ENCODE results near the gene HSPB1.

Gene HSPB1

GRCh38 chr7:76342222-76342621 is 39.7 kb downstream of the HSPB1 start:
- no peaks in the 10 kb centered on the region for H3K4me1 ChIP-seq (ENCODE audit: insufficient read depth, low read length, severe bottlenecking)
- no peak for TF ChIP-seq EZH2 (IDR thresholded peaks at IDR 0.05; ENCODE audit: borderline replicate concordance, low read length)
- TF ChIP-seq, protein P1, sequence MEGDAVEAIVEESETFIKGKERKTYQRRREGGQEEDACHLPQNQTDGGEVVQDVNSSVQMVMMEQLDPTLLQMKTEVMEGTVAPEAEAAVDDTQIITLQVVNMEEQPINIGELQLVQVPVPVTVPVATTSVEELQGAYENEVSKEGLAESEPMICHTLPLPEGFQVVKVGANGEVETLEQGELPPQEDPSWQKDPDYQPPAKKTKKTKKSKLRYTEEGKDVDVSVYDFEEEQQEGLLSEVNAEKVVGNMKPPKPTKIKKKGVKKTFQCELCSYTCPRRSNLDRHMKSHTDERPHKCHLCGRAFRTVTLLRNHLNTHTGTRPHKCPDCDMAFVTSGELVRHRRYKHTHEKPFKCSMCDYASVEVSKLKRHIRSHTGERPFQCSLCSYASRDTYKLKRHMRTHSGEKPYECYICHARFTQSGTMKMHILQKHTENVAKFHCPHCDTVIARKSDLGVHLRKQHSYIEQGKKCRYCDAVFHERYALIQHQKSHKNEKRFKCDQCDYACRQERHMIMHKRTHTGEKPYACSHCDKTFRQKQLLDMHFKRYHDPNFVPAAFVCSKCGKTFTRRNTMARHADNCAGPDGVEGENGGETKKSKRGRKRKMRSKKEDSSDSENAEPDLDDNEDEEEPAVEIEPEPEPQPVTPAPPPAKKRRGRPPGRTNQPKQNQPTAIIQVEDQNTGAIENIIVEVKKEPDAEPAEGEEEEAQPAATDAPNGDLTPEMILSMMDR (IDR thresholded peaks at IDR 0.05; ENCODE audit: low read length): no peak
- peaks cover 97% of the 10 kb centered on the region for H3K36me3 ChIP-seq (ENCODE audit: insufficient read depth, low read length)
- no peak overlapping the region for H3K27ac ChIP-seq (ENCODE audit: low read depth, low read length, poor library complexity, severe bottlenecking)
- H3K27me3 ChIP-seq (ENCODE audit: insufficient read depth, low read length): no peaks in the 10 kb centered on the region
- H2AFZ ChIP-seq (ENCODE audit: low read length): no peak overlapping the region
- no peaks in the 10 kb centered on the region for H3K9me2 ChIP-seq (ENCODE audit: low read depth, low read length)
- H3K9ac ChIP-seq (ENCODE audit: low read length): no peak overlapping the region
- H3K9me3 ChIP-seq (ENCODE audit: low read length): no peaks in the 10 kb centered on the region
- H3K79me2 ChIP-seq (ENCODE audit: insufficient read depth, low read length): peaks cover 95% of the 10 kb centered on the region
- peaks cover 10% of the 10 kb centered on the region for H4K20me1 ChIP-seq (ENCODE audit: insufficient read depth, low read length)
- H3F3A ChIP-seq (ENCODE audit: insufficient read depth, low read length): no peaks in the 10 kb centered on the region
- H3K4me3 ChIP-seq (ENCODE audit: low read depth, low read length, poor library complexity, severe bottlenecking): no peak overlapping the region
- H3K4me2 ChIP-seq (ENCODE audit: low read length): no peak overlapping the region

- no peaks in the 10 kb centered on the region for H3F3A ChIP-seq (ENCODE audit: insufficient read depth, low read length)
- peaks cover 94% of the 10 kb centered on the region for H3K79me2 ChIP-seq (ENCODE audit: insufficient read depth, low read length)
- no peaks in the 10 kb centered on the region for H3K9me3 ChIP-seq (ENCODE audit: low read length)
- H3K9me2 ChIP-seq (ENCODE audit: low read depth, low read length): no peaks in the 10 kb centered on the region
- H3K27ac ChIP-seq (ENCODE audit: low read depth, low read length, poor library complexity, severe bottlenecking): no peak overlapping the region
- peaks cover 6% of the 10 kb centered on the region for H4K20me1 ChIP-seq (ENCODE audit: insufficient read depth, low read length)
- H3K4me3 ChIP-seq (ENCODE audit: low read depth, low read length, poor library complexity, severe bottlenecking): no peak overlapping the region
- H3K36me3 ChIP-seq (ENCODE audit: insufficient read depth, low read length): peaks cover 97% of the 10 kb centered on the region
- H3K9ac ChIP-seq (ENCODE audit: low read length): no peak overlapping the region
- TF ChIP-seq EZH2 (IDR thresholded peaks at IDR 0.05; ENCODE audit: borderline replicate concordance, low read length): no peak
- TF ChIP-seq, protein P1 (IDR thresholded peaks at IDR 0.05; ENCODE audit: low read length): no peak
- H3K4me2 ChIP-seq (ENCODE audit: low read length): no peak overlapping the region
- H3K27me3 ChIP-seq (ENCODE audit: insufficient read depth, low read length): no peaks in the 10 kb centered on the region
- H2AFZ ChIP-seq (ENCODE audit: low read length): no peak overlapping the region
- H3K4me1 ChIP-seq (ENCODE audit: insufficient read depth, low read length, severe bottlenecking): no peaks in the 10 kb centered on the region
These were observed 40.9 kb downstream of the HSPB1 start for GRCh38 chr7:76343294-76343930.

- H3K79me2 ChIP-seq (ENCODE audit: insufficient read depth, low read length): peaks cover 93% of the 10 kb centered on the region
- peaks cover 97% of the 10 kb centered on the region for H3K36me3 ChIP-seq (ENCODE audit: insufficient read depth, low read length)
- no peak for TF ChIP-seq EZH2 (IDR thresholded peaks at IDR 0.05; ENCODE audit: borderline replicate concordance, low read length)
- TF ChIP-seq, protein P1 (IDR thresholded peaks at IDR 0.05; ENCODE audit: low read length): no peak
- no peak overlapping the region for H2AFZ ChIP-seq (ENCODE audit: low read length)
- no peaks in the 10 kb centered on the region for H3K4me1 ChIP-seq (ENCODE audit: insufficient read depth, low read length, severe bottlenecking)
- no peaks in the 10 kb centered on the region for H3K27me3 ChIP-seq (ENCODE audit: insufficient read depth, low read length)
- H3K9me2 ChIP-seq (ENCODE audit: low read depth, low read length): no peaks in the 10 kb centered on the region
- no peak overlapping the region for H3K4me2 ChIP-seq (ENCODE audit: low read length)
- no peak overlapping the region for H3K27ac ChIP-seq (ENCODE audit: low read depth, low read length, poor library complexity, severe bottlenecking)
- H4K20me1 ChIP-seq (ENCODE audit: insufficient read depth, low read length): peaks cover under 1% of the 10 kb centered on the region; the same call in 1 of the 2 replicates
- H3K4me3 ChIP-seq (ENCODE audit: low read depth, low read length, poor library complexity, severe bottlenecking): no peak overlapping the region
- no peak overlapping the region for H3K9ac ChIP-seq (ENCODE audit: low read length)
- no peaks in the 10 kb centered on the region for H3K9me3 ChIP-seq (ENCODE audit: low read length)
- H3F3A ChIP-seq (ENCODE audit: insufficient read depth, low read length): no peaks in the 10 kb centered on the region
These were observed 41.5 kb downstream of the HSPB1 start for GRCh38 chr7:76343931-76344321.

All from OCI-LY1 (cell line).